Uterus (tissue), 4 donors: ENCODE results near the gene TSPAN18. TPM values are rescaled to one million over a fixed set of nuclear protein-coding genes. Genes with fewer than 3 reads are reported as not detected.

Experiments
- DNase-seq, 2 donors: peaks; one replicate each; pipeline ENCODE4 v3.0.0-alpha.2; 2019 to 2020
- H3K27ac ChIP-seq, 2 donors: fragments of 200-600 bp; sonication (generic); 1 replicate in 1 of 2; 2 replicates in 1 of 2; pipeline ENCODE4 v1.5.1; 2016 to 2018
- H3K27me3 ChIP-seq, 2 donors: fragments of 200-600 bp; sonication (generic); one replicate each; pipeline ENCODE4 v1.5.1; 2018 to 2019; ENCODE audit warnings: control low read depth in 1 of 2
- H3K36me3 ChIP-seq, 2 donors: fragments of 200-600 bp; sonication (generic); one replicate each; pipeline ENCODE4 v1.5.1; 2019; ENCODE audit warnings: control low read depth in 1 of 2
- H3K4me1 ChIP-seq, 2 donors: fragments of 200-600 bp; sonication (generic); one replicate each; pipeline ENCODE4 v1.5.1; 2018 to 2019; ENCODE audit warnings: control low read depth in 1 of 2
- H3K4me3 ChIP-seq, 2 donors: fragments of 200-600 bp; sonication (generic); 1 replicate in 1 of 2; 2 replicates in 1 of 2; pipeline ENCODE4 v1.5.1; 2018 to 2019; ENCODE audit warnings: mild to moderate bottlenecking in 1 of 2
- H3K9me3 ChIP-seq, 2 donors: fragments of 200-600 bp; sonication (generic); one replicate each; pipeline ENCODE4 v1.5.1; 2019; ENCODE audit warnings: control low read depth in 1 of 2
- CTCF ChIP-seq, 4 experiments: fragments of 200-600 bp in 2 of 4; fragments of 450-650 bp in 2 of 4; sonication (generic) in 2 of 4; IDR thresholded peaks; one replicate each; pipeline ENCODE4 v1.5.1; 2016 to 2019; ENCODE audit warnings: antibody characterized with exemption in 4 of 4, mild to moderate bottlenecking in 2 of 4, moderate library complexity in 1 of 4
- POLR2A ChIP-seq, 2 donors: fragments of 450-650 bp; IDR thresholded peaks; one replicate each; pipeline ENCODE4 v1.6.1; 2016; ENCODE audit warnings: antibody characterized with exemption in 2 of 2, mild to moderate bottlenecking in 1 of 2, moderate library complexity in 1 of 2
- intact Hi-C: fragments of 100-400 bp; cut with DNase I; formaldehyde crosslinking; loops from one replicate; pipeline ENCODE4 v1.15.1; 2023; ENCODE audit warnings: low total_unique reads
- total RNA-seq, 4 donors: library from RNA; depleted of rRNA in 3 of 4; stranded (reverse); fragments of >200 nt in 3 of 4; gene quantifications; one replicate each; pipeline versions ENCODE4 v1.1.0 to v1.2.4, GENCODE V29; 2014 to 2023
- donor health status: DM: yes; HTN: yes; CAD: no.

The TSPAN18 gene
- total RNA-seq, 4 donors from 2014 or later, result 1.2 to 117 (median 20.1) TPM

GRCh38 chr11:44893846-44894617 is 167.3 kb downstream of the TSPAN18 start:
- H3K4me1 ChIP-seq, result no peaks in the 10 kb centered on the region
- H3K36me3 ChIP-seq, result no peaks in the 10 kb centered on the region
- DNase-seq, result peak; percentile 77 to 83
- no peaks in the 10 kb centered on the region for H3K27me3 ChIP-seq
- peak overlapping the region; percentile 81 to 84 for H3K27ac ChIP-seq
- H3K4me3 ChIP-seq, result no peak overlapping the region
- TF ChIP-seq POLR2A (IDR thresholded peaks at IDR 0.05) (no peak), CTCF (IDR thresholded peaks at IDR 0.05) (peak; percentile 91 to 97 (median 92))
- no peaks in the 10 kb centered on the region for H3K9me3 ChIP-seq
- intact Hi-C loops, result loop anchor here (5.0 kb wide), 1 partner anchor 167 kb away; the partner anchor contains the start of gene TSPAN18

- Histone ChIP-seq H3K27me3 (no peaks in the 10 kb centered on the region), H3K4me1 (no peaks in the 10 kb centered on the region), H3K9me3 (no peaks in the 10 kb centered on the region), H3K36me3 (no peaks in the 10 kb centered on the region), H3K27ac (no peak overlapping the region), H3K4me3 (no peak overlapping the region)
- no peak for TF ChIP-seq POLR2A (IDR thresholded peaks at IDR 0.05)
- TF ChIP-seq CTCF (IDR thresholded peaks at IDR 0.05), result no peak
- DNase-seq, result peak in 1 of 2 donors; percentile 51
- intact Hi-C loops, result loop anchor here (10.0 kb wide), 1 partner anchor 335 kb away; the partner anchor contains the start of gene CD82
Measured at GRCh38 chr11:44899959-44900358, 173.2 kb downstream of the TSPAN18 start.

GRCh38 chr11:44901120-44901633 is 174.4 kb downstream of the TSPAN18 start:
- no peak for TF ChIP-seq CTCF (IDR thresholded peaks at IDR 0.05)
- TF ChIP-seq POLR2A (IDR thresholded peaks at IDR 0.05), result no peak
- H3K27ac ChIP-seq, result no peak overlapping the region
- no peak for DNase-seq
- H3K4me1 ChIP-seq, result no peaks in the 10 kb centered on the region
- no peaks in the 10 kb centered on the region for H3K9me3 ChIP-seq
- H3K36me3 ChIP-seq, result no peaks in the 10 kb centered on the region
- no peak overlapping the region for H3K4me3 ChIP-seq
- intact Hi-C loops, result loop anchor here (10.0 kb wide), 1 partner anchor 336 kb away; the partner anchor contains the start of gene CD82
- no peaks in the 10 kb centered on the region for H3K27me3 ChIP-seq

- no peaks in the 10 kb centered on the region for H3K36me3 ChIP-seq
- no peaks in the 10 kb centered on the region for H3K9me3 ChIP-seq
- H3K4me3 ChIP-seq, result no peak overlapping the region
- H3K27ac ChIP-seq, result no peak overlapping the region
- intact Hi-C loops, result loop anchor here (10.0 kb wide), 1 partner anchor 337 kb away; the partner anchor contains the start of gene CD82
- TF ChIP-seq CTCF (IDR thresholded peaks at IDR 0.05) (no peak), POLR2A (IDR thresholded peaks at IDR 0.05) (no peak)
- no peaks in the 10 kb centered on the region for H3K27me3 ChIP-seq
- no peaks in the 10 kb centered on the region for H3K4me1 ChIP-seq
- no peak for DNase-seq
Measured at GRCh38 chr11:44901786-44902185, 175.0 kb downstream of the TSPAN18 start.

GRCh38 chr11:44903035-44903434 is 176.3 kb downstream of the TSPAN18 start:
- Histone ChIP-seq H3K9me3 (no peaks in the 10 kb centered on the region), H3K27ac (no peak overlapping the region), H3K36me3 (no peaks in the 10 kb centered on the region), H3K4me1 (no peaks in the 10 kb centered on the region), H3K4me3 (no peak overlapping the region), H3K27me3 (no peaks in the 10 kb centered on the region)
- TF ChIP-seq POLR2A (IDR thresholded peaks at IDR 0.05), result no peak
- no peak for TF ChIP-seq CTCF (IDR thresholded peaks at IDR 0.05)
- no peak for DNase-seq
- intact Hi-C loops, result loop anchor here (10.0 kb wide), 1 partner anchor 338 kb away; the partner anchor contains the start of gene CD82
